CD4-positive, alpha-beta T cell treated with Interferon alpha-2 for 1 hour (primary cell): ENCODE results near the gene SPACA6.

ENCODE experiments used
- DNase-seq, 2 donors: peaks; one replicate each; pipeline ENCODE4 v3.0.0-alpha.2; 2020 to 2022

Gene SPACA6

GRCh38 chr19:51693260-51693659 is at the start of gene SPACA6:
Gene SPACA6 (plus strand): TSS chr19:51693330. CDS start chr19:51693527, 197 bp downstream.
- DNase-seq: no peak

GRCh38 chr19:51644636-51645271 is 48.4 kb upstream of the SPACA6 start:
- no peak for DNase-seq

GRCh38 chr19:51646730-51647129 is 46.4 kb upstream of the SPACA6 start, which contains the start of gene SIGLEC14:
Gene SIGLEC14 (minus strand): TSS chr19:51646825. CDS start chr19:51646759, 66 bp downstream.
- DNase-seq: peak in 1 of 2 donors; percentile 27

- DNase-seq: no peak
Measured at GRCh38 chr19:51647318-51647717, 45.8 kb upstream of the SPACA6 start.

GRCh38 chr19:51651216-51651846 is 41.8 kb upstream of the SPACA6 start:
- DNase-seq: peak; percentile 10 to 76

- DNase-seq: no peak
Measured at GRCh38 chr19:51652266-51652665, 40.9 kb upstream of the SPACA6 start.

GRCh38 chr19:51653162-51653561 is 40.0 kb upstream of the SPACA6 start:
- DNase-seq: no peak

- DNase-seq: no peak
Measured at GRCh38 chr19:51654783-51655182, 38.3 kb upstream of the SPACA6 start.

GRCh38 chr19:51660975-51661600 is 32.0 kb upstream of the SPACA6 start:
- DNase-seq: peak; percentile 37 to 58

GRCh38 chr19:51663650-51664049 is 29.5 kb upstream of the SPACA6 start:
- no peak for DNase-seq

- DNase-seq: no peak
Measured at GRCh38 chr19:51664131-51664530, 29.0 kb upstream of the SPACA6 start.

GRCh38 chr19:51664997-51665396 is 28.1 kb upstream of the SPACA6 start:
- DNase-seq: no peak

GRCh38 chr19:51668216-51668615 is 24.9 kb upstream of the SPACA6 start:
- no peak for DNase-seq

- peak; percentile 25 to 36 for DNase-seq
Measured at GRCh38 chr19:51675911-51676565, 17.1 kb upstream of the SPACA6 start.

- DNase-seq: peak; percentile 38 to 40
Measured at GRCh38 chr19:51676566-51677083, 16.5 kb upstream of the SPACA6 start.

GRCh38 chr19:51680474-51680873 is 12.7 kb upstream of the SPACA6 start:
- no peak for DNase-seq

- DNase-seq: no peak
Measured at GRCh38 chr19:51681286-51681941, 11.7 kb upstream of the SPACA6 start.

- no peak for DNase-seq
Measured at GRCh38 chr19:51686171-51686570, 7.0 kb upstream of the SPACA6 start.

GRCh38 chr19:51687791-51688670 is 5.1 kb upstream of the SPACA6 start:
- no peak for DNase-seq

GRCh38 chr19:51688671-51689571 is 4.2 kb upstream of the SPACA6 start:
- peak in 1 of 2 donors; percentile 22 for DNase-seq
